Vagina (tissue), 2 donors: ENCODE measurements around the gene TUBA3D.

Experiments used
- POLR2AphosphoS5 ChIP-seq, 2 donors: sonication (generic); formaldehyde crosslinking; IDR thresholded peaks; one replicate each; pipeline ENCODE4 v1.9.0; 2017; ENCODE audit warnings: antibody characterized with exemption in 2 of 2, mild to moderate bottlenecking in 2 of 2, low read depth in 1 of 2; ENCODE audit not compliant: insufficient read depth in 1 of 2
- TF ChIP-seq, protein P1 (sequence below), 3 experiments: fragments of 450-650 bp in 2 of 3; fragments of 200-600 bp in 1 of 3; sonication (generic) in 1 of 3; IDR thresholded peaks; one replicate each; pipeline ENCODE4 v1.5.1; 2017 to 2019; ENCODE audit warnings: antibody characterized with exemption in 3 of 3, mild to moderate bottlenecking in 2 of 3, moderate library complexity in 2 of 3

DNA sequence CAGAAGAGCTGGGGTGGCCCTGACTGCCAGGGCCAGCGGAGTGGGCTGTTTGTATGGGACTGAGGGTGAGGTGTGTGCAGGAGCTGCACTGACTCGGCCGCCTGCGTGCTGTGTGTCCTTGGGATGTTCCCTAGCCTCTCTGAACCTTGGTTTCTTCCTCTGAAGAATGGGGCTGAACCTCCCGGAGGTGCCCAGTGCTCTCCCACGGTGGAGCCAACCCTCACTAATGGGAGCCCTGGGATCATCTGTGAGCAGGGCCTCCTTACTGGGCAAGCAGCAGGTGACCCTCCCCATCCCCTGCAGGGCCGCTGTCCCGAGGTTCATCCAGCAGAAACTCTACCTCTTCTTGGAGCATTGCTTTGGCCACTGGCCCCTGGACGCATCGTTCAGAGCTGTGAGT, 40.1 kb downstream of the TUBA3D start:
- TF ChIP-seq, protein P1, sequence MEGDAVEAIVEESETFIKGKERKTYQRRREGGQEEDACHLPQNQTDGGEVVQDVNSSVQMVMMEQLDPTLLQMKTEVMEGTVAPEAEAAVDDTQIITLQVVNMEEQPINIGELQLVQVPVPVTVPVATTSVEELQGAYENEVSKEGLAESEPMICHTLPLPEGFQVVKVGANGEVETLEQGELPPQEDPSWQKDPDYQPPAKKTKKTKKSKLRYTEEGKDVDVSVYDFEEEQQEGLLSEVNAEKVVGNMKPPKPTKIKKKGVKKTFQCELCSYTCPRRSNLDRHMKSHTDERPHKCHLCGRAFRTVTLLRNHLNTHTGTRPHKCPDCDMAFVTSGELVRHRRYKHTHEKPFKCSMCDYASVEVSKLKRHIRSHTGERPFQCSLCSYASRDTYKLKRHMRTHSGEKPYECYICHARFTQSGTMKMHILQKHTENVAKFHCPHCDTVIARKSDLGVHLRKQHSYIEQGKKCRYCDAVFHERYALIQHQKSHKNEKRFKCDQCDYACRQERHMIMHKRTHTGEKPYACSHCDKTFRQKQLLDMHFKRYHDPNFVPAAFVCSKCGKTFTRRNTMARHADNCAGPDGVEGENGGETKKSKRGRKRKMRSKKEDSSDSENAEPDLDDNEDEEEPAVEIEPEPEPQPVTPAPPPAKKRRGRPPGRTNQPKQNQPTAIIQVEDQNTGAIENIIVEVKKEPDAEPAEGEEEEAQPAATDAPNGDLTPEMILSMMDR (IDR thresholded peaks at IDR 0.05) = no peak
- TF ChIP-seq POLR2AphosphoS5 (IDR thresholded peaks at IDR 0.05; ENCODE audit: insufficient read depth in 1 of 2, low read depth in 1 of 2) = no peak
